NAMALWA (cell line): ENCODE results near the gene HSD11B1.

ENCODE experiments used
- DNase-seq: peaks from one replicate; pipeline ENCODE4 v3.0.0-alpha.2; 2015; ENCODE audit warnings: low spot score

HSD11B1 gene

GRCh38 chr1:209704584-209704983 is at the start of gene HSD11B1:
TSS of gene HSD11B1 (plus strand) at chr1:209704846. CDS start at chr1:209704943, 97 bp downstream.
- no peak for DNase-seq

GRCh38 chr1:209655411-209656231 is 49.0 kb upstream of the HSD11B1 start:
- DNase-seq = no peak

DNA sequence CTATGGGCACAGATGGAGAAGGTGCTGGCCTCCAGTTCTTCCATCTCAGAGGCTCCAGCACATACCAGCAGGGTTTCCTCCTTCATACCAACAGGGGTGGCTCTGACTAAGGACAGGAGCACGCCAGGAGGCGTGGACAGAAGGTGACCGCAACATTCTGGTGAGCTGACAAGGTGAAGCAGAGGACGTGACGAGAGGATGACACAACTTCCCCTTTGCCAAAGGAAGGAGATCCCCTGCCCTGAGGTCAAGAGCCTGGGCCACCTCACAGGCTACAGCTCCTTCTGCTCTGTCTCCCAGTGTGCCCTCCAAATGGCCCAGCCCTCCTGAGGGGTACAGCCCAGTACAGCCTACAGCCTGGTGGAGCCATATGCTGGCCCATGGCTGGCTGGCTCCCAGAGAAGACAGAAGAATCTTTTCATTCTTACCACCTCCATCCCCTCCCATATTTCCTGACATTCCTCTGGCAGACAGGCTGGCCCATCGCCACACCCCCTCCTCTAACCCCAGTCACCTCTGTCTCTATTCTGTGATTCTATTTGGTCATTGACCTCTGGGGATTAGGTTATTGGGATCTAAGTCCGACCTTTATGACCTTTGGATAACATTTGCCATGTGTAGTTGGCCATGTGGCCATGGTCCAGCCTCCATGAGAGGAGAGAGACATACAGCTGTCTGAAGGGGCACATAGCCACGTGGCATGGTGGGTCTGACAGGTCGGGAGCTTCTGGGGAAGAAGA is 47.3 kb upstream of the HSD11B1 start:
- DNase-seq = no peak

- no peak for DNase-seq
Observed at GRCh38 chr1:209657918-209658317, 46.7 kb upstream of the HSD11B1 start.

- no peak for DNase-seq
Observed at GRCh38 chr1:209659909-209660308, 44.7 kb upstream of the HSD11B1 start.

GRCh38 chr1:209661071-209661470 is 43.6 kb upstream of the HSD11B1 start:
- no peak for DNase-seq

DNA sequence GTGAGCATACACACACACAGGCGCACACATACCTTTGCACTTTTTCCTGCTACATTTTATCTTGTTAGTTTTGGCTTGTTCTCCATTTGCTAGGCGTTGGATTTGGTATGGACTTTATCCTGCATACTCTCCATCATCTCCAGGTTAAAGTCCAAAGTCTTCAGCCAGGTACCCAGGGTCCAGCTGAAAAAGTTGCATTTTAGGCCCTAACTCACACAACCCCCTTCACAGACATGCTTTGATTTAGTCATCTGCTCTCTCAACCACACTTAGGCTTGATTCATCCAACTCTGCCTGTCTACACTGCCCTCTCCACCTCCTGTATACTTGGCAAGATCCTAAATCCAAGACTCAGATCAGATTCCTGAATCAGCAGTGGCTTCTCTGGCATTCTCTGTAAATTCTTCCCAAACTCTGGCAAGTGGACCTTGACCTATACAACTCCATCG is 41.7 kb upstream of the HSD11B1 start:
- no peak for DNase-seq

DNA sequence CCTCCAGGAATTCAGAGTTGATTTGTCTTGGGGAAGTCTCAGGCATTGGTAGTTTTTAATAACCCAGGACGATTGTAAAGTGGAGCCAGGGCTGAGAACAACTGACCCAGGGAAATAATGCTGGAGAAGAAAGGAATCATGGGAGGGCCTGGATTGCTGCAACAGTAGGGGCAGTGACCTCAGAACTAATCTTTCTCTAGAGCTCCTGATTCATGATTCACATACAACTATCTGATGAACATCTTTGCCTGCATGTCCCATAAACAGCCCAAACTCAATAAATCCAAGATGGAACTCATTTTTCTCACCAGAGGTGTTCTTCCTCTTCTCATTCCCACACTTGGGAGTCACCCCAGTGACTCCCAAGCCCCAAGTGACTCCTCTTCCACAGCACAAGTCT is 37.5 kb upstream of the HSD11B1 start:
- DNase-seq = no peak

- DNase-seq = no peak
Observed at GRCh38 chr1:209667708-209668107, 36.9 kb upstream of the HSD11B1 start.

GRCh38 chr1:209670441-209671082 is 34.1 kb upstream of the HSD11B1 start:
- no peak for DNase-seq

DNA sequence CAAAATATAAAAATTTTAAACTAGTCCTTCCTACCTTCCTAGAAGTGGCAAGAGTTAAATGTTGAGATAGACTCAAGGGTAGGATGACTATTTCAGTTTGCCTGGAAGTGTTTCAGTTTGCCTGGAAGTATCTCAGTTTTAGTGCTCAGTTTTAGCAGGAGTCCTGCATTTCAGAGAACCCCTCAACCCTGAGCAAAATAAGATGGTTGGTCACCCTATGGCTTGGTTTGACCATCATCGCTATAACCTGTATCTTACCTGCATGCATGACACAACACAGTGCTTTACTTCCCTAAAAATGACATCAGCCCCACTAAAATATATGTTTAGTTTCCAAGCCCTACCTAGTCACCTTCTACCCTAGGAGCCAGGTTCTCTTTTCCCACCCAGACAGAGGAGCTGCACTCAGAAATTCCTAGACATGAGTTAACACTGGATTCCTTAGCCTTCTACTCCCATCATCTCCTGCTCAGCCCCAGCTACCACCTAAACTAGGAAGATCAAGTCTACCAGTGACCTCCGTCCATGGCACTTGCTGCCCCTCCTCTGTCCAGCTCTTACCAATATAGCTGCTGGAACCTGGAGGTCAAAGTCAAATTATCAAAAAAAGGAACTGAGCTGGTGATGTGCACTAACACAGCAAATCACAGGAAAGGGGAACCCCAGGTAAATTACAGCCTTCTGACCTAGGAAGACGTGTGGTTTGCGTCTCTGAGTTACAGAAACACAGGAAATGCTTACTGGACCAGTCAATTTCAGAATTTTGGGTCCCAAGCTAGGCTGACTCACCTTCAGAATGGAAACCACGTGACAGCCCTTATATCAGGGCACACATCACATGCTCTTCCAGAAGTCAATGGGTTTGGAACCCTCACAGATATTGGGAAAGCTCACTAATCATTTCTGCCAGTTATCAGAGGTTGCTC is 31.7 kb upstream of the HSD11B1 start:
- no peak for DNase-seq

DNA sequence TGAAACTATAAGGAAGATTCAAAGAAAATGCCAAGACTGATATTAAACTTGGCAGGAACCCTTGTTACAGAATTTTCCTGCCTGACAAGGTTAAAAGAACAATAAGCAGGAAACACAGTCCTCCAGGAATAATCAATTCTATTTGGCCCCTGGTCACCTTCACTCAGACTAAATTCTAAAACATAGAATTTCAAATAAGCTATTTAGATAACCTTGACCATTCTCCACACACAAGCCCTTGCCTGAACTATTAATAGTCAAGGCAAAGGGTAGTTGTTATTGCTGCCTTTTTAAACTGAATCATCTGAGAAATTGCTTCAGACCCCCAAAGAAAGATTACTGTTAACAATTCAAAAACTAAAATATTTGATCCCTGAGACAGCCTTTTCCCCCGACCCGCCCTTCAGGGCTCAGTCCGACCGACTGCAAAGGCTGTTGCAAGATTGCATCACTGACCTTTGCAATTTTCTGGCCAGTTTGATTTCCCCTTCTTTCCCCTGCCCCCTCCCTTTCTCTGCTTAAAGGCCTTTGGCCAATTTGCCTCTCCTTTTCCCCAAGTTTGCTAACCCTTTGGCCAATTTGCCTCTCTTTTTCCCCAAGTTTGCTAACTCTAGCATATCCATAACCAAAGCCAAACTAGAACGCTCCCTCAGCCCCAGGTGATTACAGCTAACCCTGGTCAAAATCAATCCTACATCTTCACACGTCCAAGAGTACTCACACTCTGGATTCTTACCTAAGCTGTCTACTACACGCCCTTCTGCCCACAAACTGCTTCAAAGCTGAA is 30.8 kb upstream of the HSD11B1 start:
- no peak for DNase-seq

- DNase-seq = no peak
Observed at GRCh38 chr1:209674957-209675564, 29.6 kb upstream of the HSD11B1 start, which contains the start of gene G0S2. TSS of gene G0S2 (plus strand) at chr1:209675412. CDS start at chr1:209675685, 273 bp downstream.

GRCh38 chr1:209675565-209676154 is 29.0 kb upstream of the HSD11B1 start:
- no peak for DNase-seq

DNA sequence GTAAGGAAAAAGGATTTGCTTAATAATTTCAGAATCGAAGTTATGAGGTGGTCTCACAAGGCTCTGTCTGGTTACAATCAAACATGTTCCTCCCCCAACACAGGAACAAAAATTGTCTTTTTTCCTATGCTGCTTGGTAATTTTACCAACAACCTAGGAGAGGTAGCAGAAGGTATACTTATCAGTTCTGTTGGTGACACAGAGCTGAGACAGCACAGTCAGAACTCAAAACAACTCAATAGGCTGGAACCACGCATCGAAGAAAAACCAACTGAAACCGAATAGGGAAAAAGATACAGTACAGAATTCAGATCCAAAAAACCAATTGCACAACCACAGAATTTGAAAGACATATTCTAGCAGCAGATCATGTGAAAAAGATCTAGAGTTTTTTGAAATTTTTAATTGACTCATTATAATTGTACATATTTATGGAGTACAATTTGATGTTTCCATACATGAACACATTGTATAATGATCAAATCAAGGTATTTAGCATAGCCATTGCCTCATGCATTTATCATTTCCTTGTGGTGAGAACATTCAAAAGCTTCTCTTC is 25.6 kb upstream of the HSD11B1 start:
- no peak for DNase-seq

GRCh38 chr1:209685821-209686220 is 18.8 kb upstream of the HSD11B1 start:
- no peak for DNase-seq

DNA sequence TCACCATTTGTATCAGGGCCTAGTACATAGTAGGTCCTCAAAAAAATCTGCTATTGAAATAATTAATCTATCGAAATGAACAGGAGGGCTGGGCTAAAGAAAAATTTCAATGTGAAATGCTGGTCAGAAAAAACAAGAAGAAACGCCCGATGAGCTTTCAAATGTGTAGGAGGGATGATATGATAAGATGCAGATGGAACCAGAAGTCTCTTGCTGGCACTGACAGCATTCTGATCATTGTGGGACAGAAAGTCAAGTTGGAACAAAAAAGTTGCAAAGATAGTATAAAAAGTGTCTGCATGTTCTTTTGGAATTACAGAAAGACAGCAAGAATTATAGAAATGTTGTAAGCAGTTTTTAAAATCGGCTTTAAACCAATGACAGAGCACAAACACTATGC is 18.3 kb upstream of the HSD11B1 start:
- no peak for DNase-seq

GRCh38 chr1:209688746-209689234 is 15.9 kb upstream of the HSD11B1 start:
- no peak for DNase-seq

DNA sequence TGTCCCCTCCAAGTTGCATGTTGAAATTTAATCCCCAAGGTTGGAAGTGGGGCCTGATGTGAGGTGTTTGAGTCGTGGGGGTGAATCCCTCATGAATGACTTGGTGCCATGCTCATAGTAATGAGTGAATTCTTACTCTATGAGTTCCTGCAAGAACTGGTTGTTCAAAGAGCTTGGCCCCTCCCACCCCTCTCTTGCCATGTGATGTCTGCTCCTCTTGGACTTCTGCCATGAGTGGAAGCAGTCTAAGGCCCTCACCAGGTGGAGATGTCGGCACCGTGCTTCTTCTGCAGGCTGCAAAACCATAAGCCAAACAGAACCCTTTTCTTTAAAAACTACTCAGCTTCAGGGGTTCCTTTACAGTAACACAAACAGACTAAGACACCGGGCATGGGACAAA is 15.2 kb upstream of the HSD11B1 start:
- no peak for DNase-seq
